Type B pancreatic cell (in vitro differentiated cells): ENCODE measurements around the gene TP53I11. TPM values are rescaled to one million over a fixed set of nuclear protein-coding genes. Genes with fewer than 3 reads are reported as not detected.

Source experiments
- DNase-seq: peaks from one replicate; pipeline ENCODE4 v3.0.0; 2021; ENCODE audit warnings: mixed read lengths; ENCODE audit not compliant: unreplicated experiment; ENCODE audit errors: extremely low spot score
- H3K27ac Mint-ChIP-seq: 2 replicates; pipeline ENCODE4 v1.8.0; 2021; ENCODE audit warnings: mild to moderate bottlenecking, mixed read lengths
- H3K27me3 Mint-ChIP-seq: 2 replicates; pipeline ENCODE4 v1.8.0; 2021; ENCODE audit warnings: mixed read lengths
- H3K36me3 Mint-ChIP-seq: 2 replicates; pipeline ENCODE4 v1.8.0; 2021; ENCODE audit warnings: mixed read lengths
- H3K4me1 Mint-ChIP-seq: one replicate; pipeline ENCODE4 v1.8.0; 2021; ENCODE audit warnings: mixed read lengths; ENCODE audit not compliant: unreplicated experiment
- H3K4me3 Mint-ChIP-seq: 2 replicates; pipeline ENCODE4 v1.8.0; 2021; ENCODE audit warnings: mild to moderate bottlenecking, mixed read lengths
- H3K9me3 Mint-ChIP-seq: 2 replicates; pipeline ENCODE4 v1.8.0; 2021; ENCODE audit warnings: mixed read lengths
- total RNA-seq: library from RNA; stranded (reverse); gene quantifications from 2 replicates; pipeline ENCODE4 v1.2.1, GENCODE V29; 2021; ENCODE audit warnings: low replicate concordance
- TF ChIP-seq, protein P1 (sequence below): fragments of 200-600 bp; sonication (generic); conservative IDR thresholded peaks from 2 replicates; pipeline ENCODE4 v1.5.0; 2021; ENCODE audit warnings: antibody characterized with exemption, mild to moderate bottlenecking

The TP53I11 gene
- total RNA-seq, 1 donor from 2014 or later, result 72.4 TPM

DNA sequence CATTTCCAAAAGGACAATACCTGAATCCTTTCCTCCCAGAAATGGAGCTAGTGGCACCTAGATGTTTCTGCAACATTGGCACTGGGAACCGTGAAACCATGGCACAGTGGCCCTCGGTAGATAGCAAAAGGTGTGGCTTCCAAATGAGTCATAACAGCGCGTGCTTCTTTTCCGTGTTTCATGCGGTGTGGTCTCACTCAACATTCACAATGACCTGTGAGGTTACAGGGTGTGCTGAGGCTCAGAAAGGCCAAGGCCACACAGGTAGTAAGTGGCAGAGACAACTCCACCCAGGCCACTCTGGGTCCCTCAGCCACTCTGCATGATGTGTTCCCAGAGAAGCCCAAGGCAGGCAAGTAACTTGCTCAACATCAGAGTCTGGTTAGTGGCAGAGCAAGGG, 67.4 kb downstream of the TP53I11 start:
- H3K4me1 Mint-ChIP-seq, result peaks cover 48% of the 10 kb centered on the region
- no peaks in the 10 kb centered on the region for H3K27me3 Mint-ChIP-seq
- no peaks in the 10 kb centered on the region for H3K9me3 Mint-ChIP-seq
- no peak overlapping the region for H3K27ac Mint-ChIP-seq
- H3K36me3 Mint-ChIP-seq, result no peaks in the 10 kb centered on the region
- no peak for DNase-seq
- H3K4me3 Mint-ChIP-seq, result no peak overlapping the region
- TF ChIP-seq, protein P1, sequence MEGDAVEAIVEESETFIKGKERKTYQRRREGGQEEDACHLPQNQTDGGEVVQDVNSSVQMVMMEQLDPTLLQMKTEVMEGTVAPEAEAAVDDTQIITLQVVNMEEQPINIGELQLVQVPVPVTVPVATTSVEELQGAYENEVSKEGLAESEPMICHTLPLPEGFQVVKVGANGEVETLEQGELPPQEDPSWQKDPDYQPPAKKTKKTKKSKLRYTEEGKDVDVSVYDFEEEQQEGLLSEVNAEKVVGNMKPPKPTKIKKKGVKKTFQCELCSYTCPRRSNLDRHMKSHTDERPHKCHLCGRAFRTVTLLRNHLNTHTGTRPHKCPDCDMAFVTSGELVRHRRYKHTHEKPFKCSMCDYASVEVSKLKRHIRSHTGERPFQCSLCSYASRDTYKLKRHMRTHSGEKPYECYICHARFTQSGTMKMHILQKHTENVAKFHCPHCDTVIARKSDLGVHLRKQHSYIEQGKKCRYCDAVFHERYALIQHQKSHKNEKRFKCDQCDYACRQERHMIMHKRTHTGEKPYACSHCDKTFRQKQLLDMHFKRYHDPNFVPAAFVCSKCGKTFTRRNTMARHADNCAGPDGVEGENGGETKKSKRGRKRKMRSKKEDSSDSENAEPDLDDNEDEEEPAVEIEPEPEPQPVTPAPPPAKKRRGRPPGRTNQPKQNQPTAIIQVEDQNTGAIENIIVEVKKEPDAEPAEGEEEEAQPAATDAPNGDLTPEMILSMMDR, result no peak

Other genes starting within 250 kb of the TP53I11 start
- gene TSPAN18, start 223.9 kb downstream of the TP53I11 start, total RNA-seq, result 29.0 and 52.8 TPM in 2 replicates
- gene PRDM11, start 195.8 kb upstream of the TP53I11 start, total RNA-seq, result 13.6 and 24.0 TPM in 2 replicates